GM12891 (cell line): Measurements from ENCODE around the gene SEC22A.

Experiments used
- PAX5 ChIP-seq: IDR thresholded peaks from 2 replicates; pipeline ENCODE4 v1.6.1; 2011; ENCODE audit warnings: low read length, moderate library complexity, mild to moderate bottlenecking; ENCODE audit not compliant: insufficient read depth, severe bottlenecking
- POLR2A ChIP-seq: IDR thresholded peaks from 2 replicates; pipeline ENCODE4 v1.6.1; 2011; ENCODE audit warnings: low read depth, low read length, control low read depth
- POLR2AphosphoS5 ChIP-seq: IDR thresholded peaks from 2 replicates; pipeline ENCODE4 v1.6.1; 2011; ENCODE audit warnings: low read depth, low read length, control low read depth
- SPI1 ChIP-seq: IDR thresholded peaks from 2 replicates; pipeline ENCODE4 v1.6.1; 2011; ENCODE audit warnings: low read depth, low read length, control low read depth
- TAF1 ChIP-seq: IDR thresholded peaks from 2 replicates; pipeline ENCODE4 v1.6.1; 2011; ENCODE audit warnings: low read depth, low read length, control low read depth

DNA sequence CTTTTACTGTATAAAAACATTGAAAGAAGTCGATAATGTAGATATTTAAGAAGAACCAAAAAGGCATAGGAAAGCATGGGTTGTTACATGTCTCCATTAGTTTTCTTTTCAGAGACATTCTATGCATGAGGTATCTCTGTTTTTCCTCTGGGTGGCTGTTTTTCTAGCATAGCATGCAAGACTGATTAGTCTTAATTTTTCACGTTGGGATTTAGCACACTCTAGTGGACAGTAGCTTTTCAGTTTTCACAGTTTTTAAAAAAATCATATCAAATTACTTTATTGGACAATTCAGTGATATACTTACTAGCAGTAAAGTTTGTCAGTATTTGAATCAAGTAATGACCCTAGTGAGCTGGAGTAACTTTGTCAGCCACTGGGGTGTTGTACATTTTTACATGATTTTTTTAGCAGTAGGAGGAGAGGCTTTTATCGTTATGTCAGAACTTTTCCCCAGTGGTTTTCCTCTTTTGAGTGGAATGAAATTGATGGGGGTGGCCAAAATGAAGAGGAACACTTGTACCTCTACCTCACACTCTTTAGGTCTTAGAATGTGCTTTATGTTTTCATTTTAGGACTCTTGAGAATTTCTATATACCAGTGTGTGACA is 57.2 kb downstream of the SEC22A start:
- TF ChIP-seq POLR2A (no peak), POLR2AphosphoS5 (no peak), PAX5 (no peak), TAF1 (no peak), SPI1 (no peak)
